Thyroid gland (tissue), 4 donors: Measurements from ENCODE around the gene HPCAL1. TPM values are rescaled to one million over a fixed set of nuclear protein-coding genes. Genes with fewer than 3 reads are reported as not detected.

Experiments used
- DNase-seq, 2 donors: peaks; one replicate each; pipeline ENCODE4 v3.0.0-alpha.2; 2019
- H3K27ac ChIP-seq, 3 donors: fragments of 200-600 bp; sonication (generic); 1 replicate in 2 of 3; 2 replicates in 1 of 3; pipeline ENCODE4 v1.5.1; 2016 to 2019; ENCODE audit warnings: mild to moderate bottlenecking in 1 of 3, moderate library complexity in 1 of 3
- H3K27me3 ChIP-seq: fragments of 200-600 bp; sonication (generic); one replicate; pipeline ENCODE4 v1.5.1; 2019
- H3K36me3 ChIP-seq, 2 donors: fragments of 200-600 bp; sonication (generic); one replicate each; pipeline ENCODE4 v1.5.1; 2016 to 2019
- H3K4me1 ChIP-seq, 2 donors: fragments of 200-600 bp; sonication (generic); one replicate each; pipeline ENCODE4 v1.5.1; 2017 to 2019
- H3K4me3 ChIP-seq, 3 donors: fragments of 200-600 bp; sonication (generic); replicated peaks in 1 of 3; 1 replicate in 2 of 3; 2 replicates in 1 of 3; pipeline ENCODE4 v1.5.1; 2016; ENCODE audit warnings: mild to moderate bottlenecking in 1 of 3
- H3K9me3 ChIP-seq: fragments of 200-600 bp; sonication (generic); one replicate; pipeline ENCODE4 v1.5.1; 2017
- POLR2A ChIP-seq, 2 donors: fragments of 450-650 bp; IDR thresholded peaks; one replicate each; pipeline ENCODE4 v1.6.1; 2017; ENCODE audit warnings: antibody characterized with exemption in 2 of 2, mild to moderate bottlenecking in 2 of 2, moderate library complexity in 1 of 2
- WGBS, 2 donors: methylation state at CpG; one replicate each; pipeline ENCODE4 v1.1.5; 2017; 5-methylcytosine and 5-hydroxymethylcytosine counted together
- intact Hi-C: fragments of 100-400 bp; cut with DNase I; formaldehyde crosslinking; loops from one replicate; pipeline ENCODE4 v1.15.1; 2023
- total RNA-seq, 4 donors: library from RNA; depleted of rRNA; stranded (reverse); fragments of >200 nt; gene quantifications; one replicate each; pipeline ENCODE4 v1.2.3, GENCODE V29; 2016
- TF ChIP-seq, protein P1 (sequence below), 6 experiments: fragments of 200-600 bp in 3 of 6; fragments of 450-650 bp in 3 of 6; sonication (generic) in 3 of 6; IDR thresholded peaks; one replicate each; pipeline ENCODE4 v1.5.1; 2016 to 2019; ENCODE audit warnings: antibody characterized with exemption in 6 of 6, mild to moderate bottlenecking in 2 of 6, inconsistent platforms in 1 of 6, moderate library complexity in 1 of 6

HPCAL1 gene
- total RNA-seq, 4 donors from 2014 or later, result 39.9 to 84.2 (median 64.8) TPM

DNA sequence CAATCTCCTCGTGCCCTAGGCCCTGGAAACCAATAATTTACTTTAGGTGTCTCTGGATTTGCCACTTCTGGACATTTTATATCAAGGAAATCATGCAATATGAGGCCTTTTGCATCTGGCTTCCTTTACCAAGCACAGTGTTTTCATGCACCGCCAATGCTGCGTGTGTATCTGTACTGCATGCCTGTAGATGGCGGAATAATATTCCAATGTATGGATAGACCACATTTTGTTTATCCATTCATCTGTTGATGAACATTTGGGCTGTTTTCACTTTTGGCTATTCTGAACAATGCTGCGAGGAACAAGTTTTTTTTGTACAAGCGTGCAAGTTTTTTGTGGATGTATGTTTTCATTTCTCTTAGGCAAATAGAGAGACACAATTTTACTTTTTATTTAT lies 18.9 kb downstream of the HPCAL1 start:
- Histone ChIP-seq H3K9me3 (no peaks in the 10 kb centered on the region), H3K27ac (no peak overlapping the region), H3K4me1 (peaks cover 6 to 8% of the 10 kb centered on the region in 2 donors), H3K36me3 (no peaks in the 10 kb centered on the region), H3K27me3 (no peaks in the 10 kb centered on the region), H3K4me3 (no peak overlapping the region)
- DNase-seq, result no peak
- TF ChIP-seq POLR2A (IDR thresholded peaks at IDR 0.05), result no peak
- TF ChIP-seq, protein P1, sequence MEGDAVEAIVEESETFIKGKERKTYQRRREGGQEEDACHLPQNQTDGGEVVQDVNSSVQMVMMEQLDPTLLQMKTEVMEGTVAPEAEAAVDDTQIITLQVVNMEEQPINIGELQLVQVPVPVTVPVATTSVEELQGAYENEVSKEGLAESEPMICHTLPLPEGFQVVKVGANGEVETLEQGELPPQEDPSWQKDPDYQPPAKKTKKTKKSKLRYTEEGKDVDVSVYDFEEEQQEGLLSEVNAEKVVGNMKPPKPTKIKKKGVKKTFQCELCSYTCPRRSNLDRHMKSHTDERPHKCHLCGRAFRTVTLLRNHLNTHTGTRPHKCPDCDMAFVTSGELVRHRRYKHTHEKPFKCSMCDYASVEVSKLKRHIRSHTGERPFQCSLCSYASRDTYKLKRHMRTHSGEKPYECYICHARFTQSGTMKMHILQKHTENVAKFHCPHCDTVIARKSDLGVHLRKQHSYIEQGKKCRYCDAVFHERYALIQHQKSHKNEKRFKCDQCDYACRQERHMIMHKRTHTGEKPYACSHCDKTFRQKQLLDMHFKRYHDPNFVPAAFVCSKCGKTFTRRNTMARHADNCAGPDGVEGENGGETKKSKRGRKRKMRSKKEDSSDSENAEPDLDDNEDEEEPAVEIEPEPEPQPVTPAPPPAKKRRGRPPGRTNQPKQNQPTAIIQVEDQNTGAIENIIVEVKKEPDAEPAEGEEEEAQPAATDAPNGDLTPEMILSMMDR (IDR thresholded peaks at IDR 0.05), result no peak
- 82 to 97% methylated on average over 6 of the region's 6 CpGs for WGBS, 2 donors
- intact Hi-C loops, result no loop called here

DNA sequence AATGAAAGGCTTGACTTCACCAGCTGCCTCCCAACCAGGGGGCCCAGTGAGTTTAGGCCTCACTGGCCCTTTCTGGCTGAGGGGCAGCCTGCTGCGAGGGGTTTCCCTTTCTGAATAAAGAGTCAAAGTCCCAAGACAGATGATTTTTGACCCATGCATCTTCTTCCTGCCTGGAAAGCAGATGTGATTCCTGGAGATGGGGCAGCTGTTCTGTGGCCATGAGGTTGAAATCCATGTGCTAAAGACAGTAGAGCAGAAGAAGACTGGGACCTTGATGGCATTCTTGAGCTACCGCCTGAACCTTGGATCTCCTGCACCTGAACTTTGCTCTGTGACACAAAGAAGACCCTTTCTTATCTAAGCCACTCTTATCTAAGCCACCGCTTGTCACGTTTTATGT lies 19.8 kb downstream of the HPCAL1 start:
- 94 to 95% methylated on average over 4 of the region's 4 CpGs for WGBS, 2 donors
- no peak for TF ChIP-seq POLR2A (IDR thresholded peaks at IDR 0.05)
- TF ChIP-seq, protein P1 (IDR thresholded peaks at IDR 0.05), result no peak
- intact Hi-C loops, result no loop called here

GRCh38 chr2:10322973-10323372 lies 20.3 kb downstream of the HPCAL1 start:
- Histone ChIP-seq H3K27ac (no peak overlapping the region), H3K36me3 (no peaks in the 10 kb centered on the region), H3K4me1 (peaks cover 9 to 11% of the 10 kb centered on the region in 2 donors), H3K4me3 (no peak overlapping the region), H3K9me3 (no peaks in the 10 kb centered on the region), H3K27me3 (no peaks in the 10 kb centered on the region)
- WGBS, 2 donors, result 90 to 99% methylated on average over 13 of the region's 13 CpGs
- TF ChIP-seq, protein P1 (IDR thresholded peaks at IDR 0.05), result no peak
- no peak for TF ChIP-seq POLR2A (IDR thresholded peaks at IDR 0.05)
- no peak for DNase-seq
- intact Hi-C loops, result no loop called here

More for the DNA sequence above, 19.8 kb downstream of the HPCAL1 start:
- no peak for DNase-seq
- Histone ChIP-seq H3K4me1 (peaks cover 9 to 11% of the 10 kb centered on the region in 2 donors), H3K9me3 (no peaks in the 10 kb centered on the region), H3K36me3 (no peaks in the 10 kb centered on the region), H3K27me3 (no peaks in the 10 kb centered on the region), H3K27ac (no peak overlapping the region), H3K4me3 (no peak overlapping the region)

- no peak for DNase-seq
- intact Hi-C loops, result no loop called here
- WGBS, 2 donors, result 96 to 98% methylated on average over 5 of the region's 5 CpGs
- Histone ChIP-seq H3K4me1 (peaks cover 9 to 11% of the 10 kb centered on the region in 2 donors), H3K9me3 (no peaks in the 10 kb centered on the region), H3K4me3 (no peak overlapping the region), H3K36me3 (no peaks in the 10 kb centered on the region), H3K27me3 (no peaks in the 10 kb centered on the region), H3K27ac (no peak overlapping the region)
- TF ChIP-seq POLR2A (IDR thresholded peaks at IDR 0.05), result no peak
- TF ChIP-seq, protein P1 (IDR thresholded peaks at IDR 0.05), result no peak
Measured at GRCh38 chr2:10323535-10323934, 20.8 kb downstream of the HPCAL1 start.

DNA sequence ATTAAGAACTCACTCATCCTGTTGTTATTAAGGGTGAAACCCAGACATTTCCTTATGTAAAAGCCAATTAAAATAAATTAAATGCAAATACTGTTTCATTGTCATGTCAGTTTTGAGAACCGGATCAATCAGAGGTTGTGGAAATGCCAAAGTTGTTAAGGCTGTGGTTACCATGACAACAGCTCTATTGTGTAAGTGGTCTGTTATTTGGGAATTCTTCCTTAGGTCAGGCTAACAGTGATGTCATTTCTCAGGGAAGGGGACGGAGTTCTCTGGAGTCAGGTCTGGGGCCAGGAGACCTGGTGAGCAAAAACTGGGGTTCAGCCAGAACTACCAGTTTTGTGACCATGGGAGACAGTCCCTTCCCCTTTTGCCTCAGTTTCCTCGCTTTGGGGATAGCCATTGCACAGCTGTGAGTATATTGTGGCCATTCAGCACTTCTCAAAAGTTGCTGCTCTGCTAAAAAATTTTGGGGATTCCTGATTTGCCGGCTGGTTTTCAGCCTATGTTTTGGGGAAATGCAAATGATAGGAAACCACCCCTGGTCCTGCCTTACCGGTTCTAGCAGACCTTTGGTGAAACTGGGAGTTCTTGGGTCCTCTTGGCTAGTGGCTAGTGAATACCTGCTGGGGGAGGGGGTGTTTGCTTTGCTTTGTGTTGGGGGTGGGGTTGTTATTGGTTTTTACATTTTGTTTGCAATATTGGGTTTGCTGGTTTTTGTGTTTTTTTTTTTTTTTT lies 21.6 kb downstream of the HPCAL1 start:
- TF ChIP-seq, protein P1 (IDR thresholded peaks at IDR 0.05), result no peak
- no peak for TF ChIP-seq POLR2A (IDR thresholded peaks at IDR 0.05)
- Histone ChIP-seq H3K27ac (no peak overlapping the region), H3K4me3 (no peak overlapping the region), H3K9me3 (no peaks in the 10 kb centered on the region), H3K36me3 (no peaks in the 10 kb centered on the region), H3K27me3 (no peaks in the 10 kb centered on the region), H3K4me1 (peaks cover 9 to 11% of the 10 kb centered on the region in 2 donors)
- intact Hi-C loops, result no loop called here
- WGBS, 2 donors, result 66 to 75% methylated on average over 5 of the region's 5 CpGs
- no peak for DNase-seq
